Tibial nerve (tissue), 4 donors: ENCODE results near the gene GPER1. TPM values are rescaled to one million over a fixed set of nuclear protein-coding genes. Genes with fewer than 3 reads are reported as not detected.
A peak's percentile ranks its signal among the peaks of the same experiment; 100 is the strongest.

Experiments
- DNase-seq, 2 donors: peaks; one replicate each; pipeline ENCODE4 v3.0.0-alpha.2; 2019; ENCODE audit warnings: low spot score in 2 of 2
- H3K27ac ChIP-seq, 4 donors: fragments of 200-600 bp; sonication (generic) in 3 of 4; one replicate each; pipeline ENCODE4 v1.5.1; 2017 to 2019; ENCODE audit warnings: mild to moderate bottlenecking in 1 of 4
- H3K27me3 ChIP-seq, 2 donors: fragments of 200-600 bp; sonication (generic) in 1 of 2; one replicate each; pipeline versions ENCODE4 v1.5.1 to v1.6.0; 2017 to 2019
- H3K36me3 ChIP-seq, 3 donors: fragments of 200-600 bp; sonication (generic); one replicate each; pipeline ENCODE4 v1.5.1; 2018 to 2019
- H3K4me1 ChIP-seq, 4 donors: fragments of 200-600 bp; sonication (generic) in 3 of 4; one replicate each; pipeline ENCODE4 v1.5.1; 2017 to 2019
- H3K4me3 ChIP-seq, 4 donors: fragments of 200-600 bp; sonication (generic) in 3 of 4; one replicate each; pipeline ENCODE4 v1.5.1; 2017 to 2019; ENCODE audit warnings: mild to moderate bottlenecking in 1 of 4, moderate library complexity in 1 of 4
- H3K9me3 ChIP-seq, 4 donors: fragments of 200-600 bp; sonication (generic) in 3 of 4; one replicate each; pipeline ENCODE4 v1.5.1; 2017 to 2019
- EP300 ChIP-seq, 2 donors: sonication (generic); formaldehyde crosslinking; IDR thresholded peaks; one replicate each; pipeline ENCODE4 v1.6.1; 2017; ENCODE audit warnings: antibody characterized with exemption in 2 of 2, mild to moderate bottlenecking in 1 of 2
- POLR2A ChIP-seq, 2 donors: fragments of 450-650 bp; IDR thresholded peaks; one replicate each; pipeline ENCODE4 v1.6.1; 2017; ENCODE audit warnings: antibody characterized with exemption in 2 of 2, mild to moderate bottlenecking in 2 of 2, moderate library complexity in 2 of 2
- WGBS, 2 donors: methylation state at CpG; one replicate each; pipeline ENCODE4 v1.1.5; 2018; 5-methylcytosine and 5-hydroxymethylcytosine counted together
- total RNA-seq, 4 donors: library from RNA; depleted of rRNA; stranded (reverse); fragments of >200 nt; gene quantifications; one replicate each; pipeline ENCODE4 v1.1.0, GENCODE V29; 2016
- TF ChIP-seq, protein P1 (sequence below), 5 experiments: fragments of 200-600 bp in 3 of 5; fragments of 450-650 bp in 2 of 5; sonication (generic) in 3 of 5; IDR thresholded peaks; one replicate each; pipeline ENCODE4 v1.5.1; 2016 to 2019; ENCODE audit warnings: antibody characterized with exemption in 5 of 5, mild to moderate bottlenecking in 3 of 5, moderate library complexity in 2 of 5

GPER1 gene
- total RNA-seq, 4 donors from 2014 or later, result 6.1 to 12.4 (median 8.7) TPM

DNA sequence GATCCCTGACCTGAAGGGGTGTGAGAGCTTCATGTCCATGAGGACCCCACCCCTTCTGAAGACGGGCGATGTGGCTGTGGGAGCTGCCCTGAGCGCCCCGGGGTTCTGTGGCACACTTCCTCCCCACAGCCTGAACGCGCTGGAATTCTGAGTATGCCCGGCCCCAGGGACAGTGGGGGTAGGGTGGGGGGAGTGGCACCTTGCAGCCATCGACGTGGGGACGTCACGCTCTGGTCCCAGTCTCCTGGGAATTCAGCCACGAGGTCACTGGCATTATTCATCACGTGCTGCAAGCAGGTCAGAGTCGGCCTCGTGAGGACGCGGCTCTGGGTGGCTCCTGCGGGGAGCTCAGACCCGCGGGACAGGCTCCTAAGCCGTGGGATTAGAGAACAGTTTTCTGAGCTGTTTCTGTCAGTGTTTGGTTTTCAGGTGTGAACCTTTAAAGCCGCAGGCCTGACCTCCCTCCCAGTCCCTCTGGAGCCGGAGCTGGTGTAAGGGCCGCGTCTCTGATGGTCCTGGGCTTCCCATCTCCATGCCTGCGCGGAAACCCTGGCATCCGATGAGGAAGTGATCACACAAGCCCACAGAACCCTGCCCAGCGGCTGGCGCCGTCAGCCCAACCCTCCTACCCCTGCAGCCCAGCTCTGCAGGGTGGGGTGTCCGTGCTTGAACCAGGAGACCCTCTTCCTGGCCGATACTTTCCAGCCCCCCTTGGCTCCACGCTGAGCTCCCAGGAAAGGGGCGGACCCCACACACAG is 27.4 kb upstream of the GPER1 start:
- 39 to 61% methylated on average over 22 to 34 of the region's 35 CpGs for WGBS, 2 donors
- Histone ChIP-seq H3K4me3 (peak overlapping the region in 1 of 4 donors; percentile 10), H3K27ac (peak overlapping the region; percentile 51 to 98 (median 88)), H3K4me1 (peaks cover 0 to 62% (median 33%) of the 10 kb centered on the region in 4 donors), H3K27me3 (no peaks in the 10 kb centered on the region), H3K36me3 (peaks cover 0 to 18% (median 2%) of the 10 kb centered on the region in 3 donors), H3K9me3 (no peaks in the 10 kb centered on the region)
- TF ChIP-seq POLR2A (IDR thresholded peaks at IDR 0.05), result peak in 1 of 2 donors; percentile 6
- TF ChIP-seq EP300 (IDR thresholded peaks at IDR 0.05), result peak; percentile 38 to 63
- TF ChIP-seq, protein P1, sequence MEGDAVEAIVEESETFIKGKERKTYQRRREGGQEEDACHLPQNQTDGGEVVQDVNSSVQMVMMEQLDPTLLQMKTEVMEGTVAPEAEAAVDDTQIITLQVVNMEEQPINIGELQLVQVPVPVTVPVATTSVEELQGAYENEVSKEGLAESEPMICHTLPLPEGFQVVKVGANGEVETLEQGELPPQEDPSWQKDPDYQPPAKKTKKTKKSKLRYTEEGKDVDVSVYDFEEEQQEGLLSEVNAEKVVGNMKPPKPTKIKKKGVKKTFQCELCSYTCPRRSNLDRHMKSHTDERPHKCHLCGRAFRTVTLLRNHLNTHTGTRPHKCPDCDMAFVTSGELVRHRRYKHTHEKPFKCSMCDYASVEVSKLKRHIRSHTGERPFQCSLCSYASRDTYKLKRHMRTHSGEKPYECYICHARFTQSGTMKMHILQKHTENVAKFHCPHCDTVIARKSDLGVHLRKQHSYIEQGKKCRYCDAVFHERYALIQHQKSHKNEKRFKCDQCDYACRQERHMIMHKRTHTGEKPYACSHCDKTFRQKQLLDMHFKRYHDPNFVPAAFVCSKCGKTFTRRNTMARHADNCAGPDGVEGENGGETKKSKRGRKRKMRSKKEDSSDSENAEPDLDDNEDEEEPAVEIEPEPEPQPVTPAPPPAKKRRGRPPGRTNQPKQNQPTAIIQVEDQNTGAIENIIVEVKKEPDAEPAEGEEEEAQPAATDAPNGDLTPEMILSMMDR (IDR thresholded peaks at IDR 0.05), result no peak
- DNase-seq, result no peak

DNA sequence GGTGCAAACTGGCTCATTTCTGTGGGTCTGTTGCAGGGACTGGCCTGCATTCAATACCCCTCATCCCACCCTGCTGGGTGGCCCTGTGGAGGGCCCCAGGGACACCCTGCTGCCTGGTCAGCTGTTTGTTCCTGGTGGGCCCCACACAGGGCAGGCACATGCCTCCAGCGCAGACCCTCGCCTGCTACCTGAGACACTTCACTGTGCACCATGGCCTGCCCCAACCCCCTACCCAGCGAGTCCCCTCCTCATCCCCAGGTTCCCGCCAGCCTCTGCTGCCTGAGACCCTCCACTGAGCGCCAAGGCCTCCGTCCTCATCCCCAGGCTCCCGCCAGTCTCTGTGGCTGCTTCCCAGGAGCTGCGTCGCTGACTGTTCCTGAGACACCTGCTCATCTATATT is 26.7 kb upstream of the GPER1 start:
- no peak for TF ChIP-seq EP300 (IDR thresholded peaks at IDR 0.05)
- TF ChIP-seq POLR2A (IDR thresholded peaks at IDR 0.05), result no peak
- TF ChIP-seq, protein P1 (IDR thresholded peaks at IDR 0.05), result no peak
- H3K27ac ChIP-seq, result peak overlapping the region in 3 of 4 donors; percentile 81 to 98 (median 96)

DNA sequence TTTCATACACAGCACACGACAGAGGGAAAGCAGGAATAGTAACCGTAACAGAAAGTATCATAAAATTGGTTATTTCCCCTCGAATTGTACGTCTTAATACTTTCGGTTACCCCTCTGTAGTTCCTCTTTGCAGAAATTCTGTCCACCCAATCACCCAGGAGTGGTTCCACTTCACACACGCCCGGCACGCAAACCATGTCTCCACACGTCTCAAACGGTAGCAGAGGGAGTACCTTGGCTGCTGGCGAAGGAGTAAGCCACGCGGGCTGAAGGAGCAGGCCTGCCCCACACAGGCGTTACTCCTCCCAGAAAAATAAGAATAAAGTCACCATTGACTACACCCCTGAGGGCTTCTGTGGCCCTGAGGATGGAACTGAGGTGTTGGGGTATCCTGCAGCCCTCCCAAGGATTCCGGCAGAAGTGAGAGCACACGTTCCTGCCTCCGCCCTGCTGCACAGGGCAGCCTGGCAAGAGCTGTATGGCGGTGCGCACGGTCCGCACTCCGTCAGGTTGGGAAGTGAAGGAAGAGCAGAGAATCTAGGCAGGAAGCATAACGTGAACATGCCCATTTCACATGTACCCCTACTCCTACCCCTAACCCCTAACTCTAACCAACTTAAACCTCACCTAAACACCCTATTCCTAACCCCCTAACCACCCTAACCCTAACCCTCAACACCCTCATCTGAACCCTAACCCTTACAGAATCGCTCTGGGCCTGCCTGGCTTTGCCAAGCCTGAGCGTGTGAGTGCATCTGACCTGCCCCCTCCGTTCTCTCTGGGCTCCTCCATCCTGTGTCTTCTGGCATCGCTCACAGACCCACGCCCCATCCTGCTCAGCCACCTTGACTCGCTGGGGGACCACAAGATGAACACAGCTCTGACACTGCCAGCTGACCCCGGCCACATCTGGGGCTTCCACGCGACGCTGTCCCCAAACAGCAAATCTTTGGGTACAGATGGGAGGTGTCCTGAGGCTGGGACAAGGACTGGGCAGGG is 25.3 kb upstream of the GPER1 start:
- Histone ChIP-seq H3K27me3 (no peaks in the 10 kb centered on the region), H3K4me1 (peaks cover 0 to 48% (median 24%) of the 10 kb centered on the region in 4 donors), H3K9me3 (no peaks in the 10 kb centered on the region), H3K27ac (no peak overlapping the region), H3K36me3 (peaks cover 0 to 9% (median 2%) of the 10 kb centered on the region in 3 donors), H3K4me3 (no peak overlapping the region)
- DNase-seq, result no peak
- TF ChIP-seq POLR2A (IDR thresholded peaks at IDR 0.05), result no peak
- TF ChIP-seq, protein P1 (IDR thresholded peaks at IDR 0.05), result no peak
- no peak for TF ChIP-seq EP300 (IDR thresholded peaks at IDR 0.05)
- WGBS, 2 donors, result 86 to 87% methylated on average over 33 of the region's 33 CpGs

More for the DNA sequence above, 26.7 kb upstream of the GPER1 start:
- peaks cover 0 to 18% (median 2%) of the 10 kb centered on the region in 3 donors for H3K36me3 ChIP-seq
- peaks cover 0 to 62% (median 30%) of the 10 kb centered on the region in 4 donors for H3K4me1 ChIP-seq
- 92 to 100% methylated on average over 7 to 9 of the region's 9 CpGs for WGBS, 2 donors
- H3K9me3 ChIP-seq, result no peaks in the 10 kb centered on the region
- H3K4me3 ChIP-seq, result no peak overlapping the region
- no peaks in the 10 kb centered on the region for H3K27me3 ChIP-seq
- no peak for DNase-seq

DNA sequence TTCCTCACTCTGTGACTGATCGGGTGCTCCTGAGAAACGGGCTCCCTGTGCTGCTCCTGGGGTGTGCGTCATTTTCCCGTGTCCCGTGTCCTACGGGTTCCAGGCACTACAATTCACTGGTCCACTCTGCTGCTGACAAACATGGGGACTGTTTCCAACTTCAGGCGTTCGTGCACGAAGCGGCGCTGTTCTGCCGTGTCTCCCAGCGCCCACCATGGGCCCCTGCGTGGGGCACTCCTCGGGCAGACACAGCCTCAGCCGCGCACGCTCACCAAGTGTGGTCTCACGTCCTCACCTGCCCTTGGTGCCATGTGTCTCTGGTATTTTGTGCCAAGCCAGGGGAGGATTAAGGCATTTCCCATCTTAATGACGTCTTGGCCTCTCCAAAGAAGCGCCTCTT is 24.6 kb upstream of the GPER1 start:
- TF ChIP-seq, protein P1 (IDR thresholded peaks at IDR 0.05), result no peak
- no peak for TF ChIP-seq POLR2A (IDR thresholded peaks at IDR 0.05)
- TF ChIP-seq EP300 (IDR thresholded peaks at IDR 0.05), result no peak
- WGBS, 2 donors, result 91 to 95% methylated on average over 16 to 21 of the region's 21 CpGs
- Histone ChIP-seq H3K27ac (no peak overlapping the region), H3K9me3 (no peaks in the 10 kb centered on the region), H3K27me3 (no peaks in the 10 kb centered on the region), H3K4me1 (peaks cover 0 to 41% (median 23%) of the 10 kb centered on the region in 4 donors), H3K36me3 (peaks cover 0 to 2% (median 0%) of the 10 kb centered on the region in 3 donors), H3K4me3 (no peak overlapping the region)
- no peak for DNase-seq
